Measurements from ENCODE around the gene CTSW. TPM values are rescaled to one million over a fixed set of nuclear protein-coding genes. Genes with fewer than 3 reads are reported as not detected.

Gene CTSW
- total RNA-seq, 3 donors from 2014 or later (not counting 1 experiment from before 2014, with no cell fraction given), result 765 to 1,016 (median 976) TPM

DNA sequence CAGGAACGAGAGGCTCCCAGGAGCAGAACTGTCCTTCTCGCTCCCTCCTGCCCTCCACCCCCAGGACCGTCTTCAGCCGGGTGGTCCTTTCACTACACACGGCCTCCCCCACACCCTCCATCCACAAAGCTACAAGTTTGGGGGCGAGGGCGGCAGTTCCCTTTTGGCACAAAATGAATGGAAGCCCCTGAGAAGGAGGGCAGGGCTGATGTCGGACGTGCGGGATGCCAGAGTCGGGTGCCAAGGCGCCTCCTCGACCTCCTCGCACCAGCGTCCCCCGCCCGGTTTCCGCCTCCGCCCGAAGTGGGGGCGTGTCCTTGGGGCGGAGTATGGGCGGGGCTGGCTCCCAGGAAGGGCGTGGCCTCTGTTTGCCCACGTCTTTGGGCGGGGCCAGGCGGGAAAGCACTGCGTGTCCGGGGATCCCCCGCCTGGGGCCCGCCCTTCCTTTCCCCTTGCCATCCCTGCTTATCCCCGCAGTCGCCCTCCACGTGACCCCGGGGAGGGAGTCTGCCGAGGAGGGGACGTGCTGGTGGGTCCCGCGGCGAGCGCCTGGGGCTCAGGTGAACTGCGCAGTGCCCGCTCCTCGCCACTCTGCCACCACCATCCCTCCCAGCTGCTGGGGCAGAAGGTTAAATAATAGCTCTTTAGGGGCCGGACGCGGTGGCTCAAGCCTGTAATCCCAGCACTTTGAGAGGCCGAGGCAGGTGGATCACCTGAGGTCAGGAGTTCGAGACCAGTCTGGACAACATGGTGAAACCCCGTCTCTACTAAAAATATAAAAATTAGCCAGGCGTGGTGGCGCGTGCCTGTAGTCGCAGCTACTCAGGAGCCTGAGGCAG, 6.1 kb upstream of the CTSW start:
- Mint-ChIP-seq H3K9me3 (no peaks in the 10 kb centered on the region), H3K4me3 (peak overlapping the region; percentile 96), H3K36me3 (no peaks in the 10 kb centered on the region), H3K27me3 (ENCODE audit: low read depth in 2 of 2) (no peaks in the 10 kb centered on the region), H3K27ac (peak overlapping the region; percentile 92 to 97), H3K4me1 (peaks cover 29 to 38% of the 10 kb centered on the region in 2 donors)
- Histone ChIP-seq H3K4me1 (ENCODE audit: control insufficient read depth, insufficient read depth, low read length) (peaks cover 52% of the 10 kb centered on the region), H3K36me3 (ENCODE audit: control insufficient read depth, insufficient read depth, low read length) (no peaks in the 10 kb centered on the region), H3K9me3 (ENCODE audit: control insufficient read depth, insufficient read depth, low read length) (no peaks in the 10 kb centered on the region), H3K4me3 (ENCODE audit: low read length) (peak overlapping the region; percentile 54), H3K27ac (ENCODE audit: low read length) (peak overlapping the region; percentile 93), H3K27me3 (ENCODE audit: control insufficient read depth, insufficient read depth, low read length) (no peaks in the 10 kb centered on the region)
- TF ChIP-seq, protein P1, sequence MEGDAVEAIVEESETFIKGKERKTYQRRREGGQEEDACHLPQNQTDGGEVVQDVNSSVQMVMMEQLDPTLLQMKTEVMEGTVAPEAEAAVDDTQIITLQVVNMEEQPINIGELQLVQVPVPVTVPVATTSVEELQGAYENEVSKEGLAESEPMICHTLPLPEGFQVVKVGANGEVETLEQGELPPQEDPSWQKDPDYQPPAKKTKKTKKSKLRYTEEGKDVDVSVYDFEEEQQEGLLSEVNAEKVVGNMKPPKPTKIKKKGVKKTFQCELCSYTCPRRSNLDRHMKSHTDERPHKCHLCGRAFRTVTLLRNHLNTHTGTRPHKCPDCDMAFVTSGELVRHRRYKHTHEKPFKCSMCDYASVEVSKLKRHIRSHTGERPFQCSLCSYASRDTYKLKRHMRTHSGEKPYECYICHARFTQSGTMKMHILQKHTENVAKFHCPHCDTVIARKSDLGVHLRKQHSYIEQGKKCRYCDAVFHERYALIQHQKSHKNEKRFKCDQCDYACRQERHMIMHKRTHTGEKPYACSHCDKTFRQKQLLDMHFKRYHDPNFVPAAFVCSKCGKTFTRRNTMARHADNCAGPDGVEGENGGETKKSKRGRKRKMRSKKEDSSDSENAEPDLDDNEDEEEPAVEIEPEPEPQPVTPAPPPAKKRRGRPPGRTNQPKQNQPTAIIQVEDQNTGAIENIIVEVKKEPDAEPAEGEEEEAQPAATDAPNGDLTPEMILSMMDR (IDR thresholded peaks at IDR 0.05), result no peak
- ATAC-seq, result peak; percentile 95 to 99 (median 95)
- peak; percentile 98 to 99 for DNase-seq
- intact Hi-C loops (cut with micrococcal nuclease), result loop anchor here (2.0 kb wide), 1 partner anchor 15 kb away; the partner anchor contains the start of gene CFL1
- 7% methylated on average over 53 of the region's 54 CpGs for WGBS (ENCODE audit: insufficient coverage)

DNA sequence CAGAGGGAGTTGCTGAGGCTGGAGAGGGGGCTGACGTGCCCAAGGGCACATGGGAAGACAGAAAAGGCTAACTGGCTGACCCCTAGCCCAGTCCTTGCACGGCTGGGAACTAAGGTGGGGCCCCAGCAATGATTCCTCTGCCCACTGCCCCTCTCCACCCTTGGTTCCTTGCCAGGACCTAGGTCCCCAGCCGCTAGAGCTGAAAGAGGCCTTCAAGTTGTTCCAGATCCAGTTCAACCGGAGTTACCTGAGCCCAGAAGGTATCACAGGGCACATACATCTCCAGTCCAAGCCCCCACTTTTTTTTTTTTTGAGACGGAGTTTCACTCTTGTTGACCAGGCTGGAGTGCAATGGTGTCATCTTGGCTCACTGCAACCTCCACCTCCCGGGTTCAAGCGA, 390 bp downstream of the CTSW start:
- ATAC-seq (no peak), DNase-seq (no peak)
- TF ChIP-seq, protein P1 (IDR thresholded peaks at IDR 0.05), result no peak
- H3K27me3 ChIP-seq (ENCODE audit: control insufficient read depth, insufficient read depth, low read length), result no peaks in the 10 kb centered on the region
- 25% methylated on average over 7 of the region's 7 CpGs for WGBS (ENCODE audit: insufficient coverage)
- Mint-ChIP-seq H3K4me1 (peaks cover 42 to 66% of the 10 kb centered on the region in 2 donors), H3K27me3 (ENCODE audit: low read depth in 2 of 2) (no peaks in the 10 kb centered on the region), H3K9me3 (no peaks in the 10 kb centered on the region), H3K4me3 (peak overlapping the region; percentile 90), H3K36me3 (no peaks in the 10 kb centered on the region), H3K27ac (peak overlapping the region; percentile 85 to 95)
- intact Hi-C loops (cut with micrococcal nuclease), result no loop called here
- peaks cover 31% of the 10 kb centered on the region for H3K36me3 ChIP-seq (ENCODE audit: control insufficient read depth, insufficient read depth, low read length)
- H3K4me3 ChIP-seq (ENCODE audit: low read length), result peak overlapping the region; percentile 81
- peaks cover 78% of the 10 kb centered on the region for H3K4me1 ChIP-seq (ENCODE audit: control insufficient read depth, insufficient read depth, low read length)
- H3K27ac ChIP-seq (ENCODE audit: low read length), result peak overlapping the region; percentile 82
- H3K9me3 ChIP-seq (ENCODE audit: control insufficient read depth, insufficient read depth, low read length), result no peaks in the 10 kb centered on the region

DNA sequence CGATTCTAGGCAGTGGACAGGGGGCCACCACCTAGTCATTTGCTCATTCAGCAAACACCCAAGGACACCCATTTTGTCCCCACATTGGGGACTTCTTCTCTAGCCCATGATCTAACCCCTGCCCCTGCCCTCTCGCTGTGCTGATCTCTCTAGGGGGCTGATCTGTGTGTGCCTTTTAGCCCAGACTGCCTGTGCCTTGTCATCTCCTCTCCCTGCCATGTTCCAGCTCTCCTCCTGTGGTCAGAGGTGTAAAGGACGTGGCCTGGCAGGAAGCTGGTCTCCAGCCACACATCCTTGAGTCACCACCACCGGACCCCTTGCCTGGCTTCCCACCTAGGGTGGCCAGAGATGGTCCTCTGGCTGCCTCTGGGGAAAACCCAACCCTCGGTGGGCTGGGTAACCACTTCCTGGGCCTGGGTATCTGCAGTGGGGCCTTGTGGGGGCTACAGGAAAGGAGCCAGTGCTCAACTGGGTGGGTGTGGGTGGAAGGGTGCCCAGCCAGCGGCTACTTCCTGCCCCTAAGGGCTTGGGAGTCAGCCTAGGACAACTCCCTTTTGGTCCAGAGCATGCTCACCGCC, 1.3 kb downstream of the CTSW start:
- Mint-ChIP-seq H3K36me3 (no peaks in the 10 kb centered on the region), H3K27ac (peak overlapping the region; percentile 85 to 95), H3K27me3 (ENCODE audit: low read depth in 2 of 2) (no peaks in the 10 kb centered on the region), H3K4me1 (peaks cover 42 to 70% of the 10 kb centered on the region in 2 donors), H3K4me3 (peak overlapping the region; percentile 90), H3K9me3 (no peaks in the 10 kb centered on the region)
- peak overlapping the region; percentile 81 for H3K4me3 ChIP-seq (ENCODE audit: low read length)
- DNase-seq (peak in 1 of 2 donors; percentile 48), ATAC-seq (peak; percentile 45 to 55 (median 48))
- H3K27me3 ChIP-seq (ENCODE audit: control insufficient read depth, insufficient read depth, low read length), result no peaks in the 10 kb centered on the region
- peak overlapping the region; percentile 82 for H3K27ac ChIP-seq (ENCODE audit: low read length)
- WGBS (ENCODE audit: insufficient coverage), result 20% methylated on average over 7 of the region's 7 CpGs
- no peaks in the 10 kb centered on the region for H3K9me3 ChIP-seq (ENCODE audit: control insufficient read depth, insufficient read depth, low read length)
- TF ChIP-seq, protein P1 (IDR thresholded peaks at IDR 0.05), result no peak
- H3K36me3 ChIP-seq (ENCODE audit: control insufficient read depth, insufficient read depth, low read length), result peaks cover 31% of the 10 kb centered on the region
- intact Hi-C loops (cut with micrococcal nuclease), result no loop called here
- H3K4me1 ChIP-seq (ENCODE audit: control insufficient read depth, insufficient read depth, low read length), result peaks cover 82% of the 10 kb centered on the region
